Activated CD4-positive, alpha-beta T cell treated with anti-CD3 and anti-CD28 coated beads, Interleukin-2, amount 10 ng/mL, durations not matched to agents 7 days and 5 days (primary cell): ENCODE results near the gene TBATA. TPM values are rescaled to one million over a fixed set of nuclear protein-coding genes. Genes with fewer than 3 reads are reported as not detected.

ENCODE experiments used
- CTCF ChIA-PET: fragments of 350-600 bp; sonication (Branson Sonifier 250); formaldehyde crosslinking; loops from one replicate; lab custom pipeline; 2021; ENCODE audit warnings: antibody characterized with exemption; lab: Charles Lee
- POLR2A ChIA-PET: fragments of 350-600 bp; sonication (Branson Sonifier 250); formaldehyde crosslinking; loops from one replicate; lab custom pipeline; 2021; ENCODE audit warnings: antibody characterized with exemption; lab: Charles Lee
- DNase-seq: peaks from one replicate; pipeline ENCODE4 v3.0.0-alpha.2; 2020
- H3K27ac Mint-ChIP-seq: one replicate; pipeline ENCODE4 v1.8.0; 2021; ENCODE audit warnings: mild to moderate bottlenecking, moderate library complexity, mixed read lengths
- H3K27me3 Mint-ChIP-seq: one replicate; pipeline ENCODE4 v1.8.0; 2021; ENCODE audit warnings: mixed read lengths
- H3K36me3 Mint-ChIP-seq: one replicate; pipeline ENCODE4 v1.8.0; 2021; ENCODE audit warnings: low read depth, mixed read lengths
- H3K4me1 Mint-ChIP-seq: one replicate; pipeline ENCODE4 v1.8.0; 2021; ENCODE audit warnings: mixed read lengths
- H3K4me3 Mint-ChIP-seq: one replicate; pipeline ENCODE4 v1.8.0; 2021; ENCODE audit warnings: mild to moderate bottlenecking, moderate library complexity, mixed read lengths
- H3K9me3 Mint-ChIP-seq: one replicate; pipeline ENCODE4 v1.8.0; 2021; ENCODE audit warnings: mixed read lengths
- total RNA-seq, 2 experiments: library from RNA; stranded (reverse); gene quantifications; one replicate each; pipeline ENCODE4 v1.2.3, GENCODE V29; 2021

TBATA gene
- total RNA-seq, 2 experiments from 2014 or later: not detected

DNA sequence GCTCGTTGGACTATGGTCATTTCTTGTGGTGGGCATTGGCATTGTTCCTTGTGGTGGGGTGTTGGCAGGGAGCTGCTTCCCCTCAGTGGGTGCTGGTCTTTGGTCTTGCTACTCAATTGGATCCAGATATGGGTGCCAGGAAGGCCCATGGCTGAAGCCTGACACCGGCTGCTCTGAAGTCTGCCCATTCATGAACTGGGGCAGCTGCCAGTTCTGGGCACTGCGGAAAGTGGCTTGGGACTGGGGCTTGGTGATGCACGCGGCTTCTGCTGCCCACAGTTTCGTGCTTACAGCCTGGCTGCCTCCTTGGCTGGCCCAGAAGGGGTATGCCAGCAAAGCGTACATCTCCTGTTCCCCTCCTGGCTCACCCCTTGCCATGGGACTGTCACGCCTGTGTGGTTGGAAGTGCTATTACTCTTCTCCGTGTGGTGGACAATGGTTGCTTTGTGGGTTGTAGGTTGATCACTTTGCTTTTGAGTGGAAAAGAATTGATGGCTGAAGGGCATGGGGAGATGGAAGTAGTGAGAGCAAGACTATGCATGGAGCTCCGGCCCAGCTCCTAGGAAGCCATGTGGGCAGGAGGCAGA lies 58.2 kb downstream of the TBATA start:
- Mint-ChIP-seq H3K4me3 (no peak overlapping the region), H3K27me3 (no peaks in the 10 kb centered on the region), H3K36me3 (no peaks in the 10 kb centered on the region), H3K9me3 (no peaks in the 10 kb centered on the region), H3K27ac (no peak overlapping the region), H3K4me1 (no peaks in the 10 kb centered on the region)
- POLR2A ChIA-PET: no interaction called here
- CTCF ChIA-PET: no interaction called here
- DNase-seq: no peak

DNA sequence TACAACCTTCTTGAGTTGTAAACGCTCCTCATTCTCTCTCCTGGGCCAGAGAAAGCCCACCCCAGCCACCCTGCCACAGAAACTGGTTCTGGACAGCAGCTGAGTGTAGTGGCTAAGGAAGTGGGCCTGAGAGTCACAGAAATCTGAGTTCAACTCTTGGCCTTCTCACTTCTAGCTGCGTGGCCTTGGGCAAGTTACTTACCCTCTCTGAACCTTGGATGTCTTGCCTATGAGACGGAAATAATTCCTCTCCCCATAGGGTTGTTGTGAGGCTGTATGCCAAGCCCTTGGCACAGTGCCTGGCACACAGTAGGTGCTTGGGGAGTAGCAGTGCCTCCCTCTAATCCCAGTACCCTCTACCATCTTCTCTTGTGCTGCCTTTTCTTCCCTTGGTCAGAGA lies 61.4 kb downstream of the TBATA start:
- Mint-ChIP-seq H3K27ac (no peak overlapping the region), H3K4me3 (no peak overlapping the region), H3K9me3 (no peaks in the 10 kb centered on the region), H3K27me3 (no peaks in the 10 kb centered on the region), H3K4me1 (no peaks in the 10 kb centered on the region), H3K36me3 (no peaks in the 10 kb centered on the region)
- ChIA-PET POLR2A (no interaction called here), CTCF (interaction anchor here (0.7 to 1.2 kb wide), 2 partner anchors 22 to 113 kb away, joined by 3 read pairs; no protein-coding TSS in a partner anchor)
- no peak for DNase-seq

DNA sequence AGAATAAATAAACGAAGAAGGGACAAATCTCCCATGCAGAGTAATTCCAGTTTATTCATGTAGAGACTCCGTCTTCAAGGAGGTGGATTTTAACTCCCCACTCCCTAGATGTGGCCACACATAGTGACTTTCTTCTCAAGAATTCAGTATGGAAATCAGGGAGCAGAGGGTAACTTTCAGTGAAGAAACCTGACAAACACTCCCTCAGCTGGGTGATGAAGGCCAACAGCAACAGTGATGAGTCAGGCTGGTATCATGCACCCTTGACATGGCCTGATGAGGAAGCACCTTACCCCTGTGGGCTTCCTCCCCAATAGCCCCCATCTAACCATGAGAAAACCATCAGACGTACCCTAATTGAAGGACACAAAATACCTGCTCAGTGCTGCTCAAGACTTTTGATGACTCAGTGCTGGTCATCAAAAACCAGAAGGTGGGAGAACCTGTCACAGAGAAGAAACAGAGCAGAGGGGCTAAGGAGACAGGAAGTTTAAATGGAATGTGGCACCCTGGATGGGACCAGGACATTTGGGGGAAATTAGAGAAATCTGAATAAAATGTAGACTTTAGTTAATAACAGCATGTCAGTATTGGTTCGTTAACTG lies 62.3 kb downstream of the TBATA start:
- Mint-ChIP-seq H3K27me3 (no peaks in the 10 kb centered on the region), H3K27ac (no peak overlapping the region), H3K36me3 (no peaks in the 10 kb centered on the region), H3K4me3 (no peak overlapping the region), H3K9me3 (no peaks in the 10 kb centered on the region), H3K4me1 (no peaks in the 10 kb centered on the region)
- POLR2A ChIA-PET: no interaction called here
- DNase-seq: no peak
- CTCF ChIA-PET: no interaction called here

Other genes with a start within 250 kb of the TBATA start
- gene PRF1, start 182.6 kb downstream of the TBATA start, total RNA-seq: 100 to 1,000 TPM in 1 of 2 experiments, 10 to 100 TPM in 1; 99.9 to 116 TPM
- gene ADAMTS14, start 112.9 kb downstream of the TBATA start, total RNA-seq: not detected
- 10 to 100 TPM; 19.7 to 22.3 TPM for gene SGPL1, start 30.6 kb upstream of the TBATA start, total RNA-seq
- gene PCBD1, start 103.2 kb upstream of the TBATA start, total RNA-seq: 10 to 100 TPM; 21.4 to 21.8 TPM